Neural cell (in vitro differentiated cells): Measurements from ENCODE around the gene NEK10. TPM values are rescaled to one million over a fixed set of nuclear protein-coding genes. Genes with fewer than 3 reads are reported as not detected.

ENCODE experiments used
- H2AFZ ChIP-seq: fragments of 200-600, 300-800 bp; sonication (generic), shearing (Covaris generic); 2 replicates; pipeline ENCODE4 v1.6.0; 2014; ENCODE audit warnings: low read depth, mild to moderate bottlenecking, antibody characterized with exemption, low read length, moderate library complexity
- H3F3A ChIP-seq: fragments of 200-600 bp; shearing (Covaris generic); 2 replicates; pipeline ENCODE4 v1.6.1; 2016; ENCODE audit warnings: mild to moderate bottlenecking, moderate library complexity, mixed read lengths, antibody characterized with exemption, low read length; ENCODE audit not compliant: insufficient read depth, poor library complexity, severe bottlenecking
- H3K27ac ChIP-seq: fragments of 200-600, 300-800 bp; sonication (generic), shearing (Covaris generic); 2 replicates; pipeline ENCODE4 v1.5.1; 2014; ENCODE audit warnings: mild to moderate bottlenecking, low read length, moderate library complexity
- H3K27me3 ChIP-seq: fragments of 300-800, 200-600 bp; sonication (generic), shearing (Covaris generic); 2 replicates; pipeline ENCODE4 v1.6.0; 2014; ENCODE audit warnings: mild to moderate bottlenecking, low read depth, low read length, moderate library complexity; ENCODE audit not compliant: insufficient read depth
- H3K36me3 ChIP-seq: fragments of 300-800, 200-600 bp; sonication (generic), shearing (Covaris generic); 2 replicates; pipeline ENCODE4 v1.5.1; 2014; ENCODE audit warnings: mild to moderate bottlenecking, antibody characterized with exemption, low read length, moderate library complexity; ENCODE audit not compliant: insufficient read depth
- H3K4me2 ChIP-seq: fragments of 300-800, 200-600 bp; sonication (generic), shearing (Covaris generic); 2 replicates; pipeline ENCODE4 v1.6.0; 2014; ENCODE audit warnings: mild to moderate bottlenecking, low read length
- H3K4me3 ChIP-seq: fragments of 300-800, 200-600 bp; sonication (generic), shearing (Covaris generic); 2 replicates; pipeline ENCODE4 v1.5.1; 2014; ENCODE audit warnings: mild to moderate bottlenecking, low read length, moderate library complexity
- H3K79me2 ChIP-seq: fragments of 200-600 bp; shearing (Covaris generic); replicated peaks from 2 replicates; pipeline ENCODE4 v1.6.0; 2014; ENCODE audit warnings: mild to moderate bottlenecking, low read length, moderate library complexity; ENCODE audit not compliant: insufficient read depth
- H3K9ac ChIP-seq: fragments of 300-800, 200-600 bp; sonication (generic), shearing (Covaris generic); 2 replicates; pipeline ENCODE4 v1.6.1; 2016; ENCODE audit warnings: mild to moderate bottlenecking, low read length, mixed read lengths
- H3K9me2 ChIP-seq: fragments of 200-600 bp; shearing (Covaris generic); 2 replicates; pipeline ENCODE4 v1.6.1; 2016; ENCODE audit warnings: mild to moderate bottlenecking, low read length, mixed read lengths; ENCODE audit not compliant: insufficient read depth
- H3K9me3 ChIP-seq: fragments of 200-600, 300-800 bp; sonication (generic), shearing (Covaris generic); 2 replicates; pipeline ENCODE4 v1.6.1; 2016; ENCODE audit warnings: mild to moderate bottlenecking, mixed run types, low read length, moderate library complexity, mixed read lengths
- H4K20me1 ChIP-seq: fragments of 200-600 bp; shearing (Covaris generic); 2 replicates; pipeline ENCODE4 v1.6.1; 2016; ENCODE audit warnings: mild to moderate bottlenecking, mixed run types; ENCODE audit not compliant: insufficient read depth
- CTCF ChIP-seq: fragments of 450-650 bp; IDR thresholded peaks from 2 replicates; pipeline ENCODE4 v1.5.1; 2014; ENCODE audit warnings: antibody characterized with exemption, mild to moderate bottlenecking, moderate library complexity; ENCODE audit not compliant: poor library complexity, severe bottlenecking
- EP300 ChIP-seq: fragments of 450-650 bp; conservative IDR thresholded peaks from 2 replicates; pipeline ENCODE4 v1.6.1; 2014; ENCODE audit warnings: antibody characterized with exemption, mild to moderate bottlenecking, moderate library complexity; ENCODE audit not compliant: poor library complexity, severe bottlenecking
- EZH2 ChIP-seq: fragments of 200-600, 300-800 bp; shearing (Covaris generic), sonication (generic); IDR thresholded peaks from 2 replicates; pipeline ENCODE4 v1.6.1; 2014; ENCODE audit warnings: antibody characterized with exemption, low read length, borderline replicate concordance, mild to moderate bottlenecking; ENCODE audit not compliant: insufficient read depth, poor library complexity, severe bottlenecking
- MXI1 ChIP-seq: fragments of 450-650 bp; conservative IDR thresholded peaks from 2 replicates; pipeline ENCODE4 v1.6.1; 2014; ENCODE audit warnings: antibody characterized with exemption, mild to moderate bottlenecking; ENCODE audit not compliant: poor library complexity, severe bottlenecking
- POLR2AphosphoS5 ChIP-seq: IDR thresholded peaks from 2 replicates; pipeline ENCODE4 v1.6.1; 2012
- RAD21 ChIP-seq: fragments of 450-650 bp; conservative IDR thresholded peaks from 2 replicates; pipeline ENCODE4 v1.6.1; 2014; ENCODE audit warnings: antibody characterized with exemption, mild to moderate bottlenecking, moderate library complexity
- SMC3 ChIP-seq: fragments of 450-650 bp; conservative IDR thresholded peaks from 2 replicates; pipeline ENCODE4 v1.6.1; 2014; ENCODE audit warnings: antibody characterized with exemption, mild to moderate bottlenecking, moderate library complexity; ENCODE audit not compliant: poor library complexity
- TAF1 ChIP-seq: IDR thresholded peaks from 2 replicates; pipeline ENCODE4 v1.6.1; 2012; ENCODE audit warnings: low read depth
- polyA plus RNA-seq: library from polyadenylated mRNA; depleted of rRNA; stranded (reverse); fragments of >200 nt; gene quantifications from 2 replicates; pipeline ENCODE4 v1.2.3, GENCODE V29; 2014
- TF ChIP-seq, protein P1 (sequence below): IDR thresholded peaks from 2 replicates; pipeline ENCODE4 v1.6.1; 2012; ENCODE audit warnings: borderline replicate concordance

NEK10 gene
- polyA plus RNA-seq, 1 donor from 2014 or later: 17.6 TPM

- Histone ChIP-seq H3K4me3 (no peak overlapping the region), H4K20me1 (no peaks in the 10 kb centered on the region), H3K27ac (no peak overlapping the region), H3K79me2 (no peaks in the 10 kb centered on the region), H3K9me3 (no peaks in the 10 kb centered on the region), H3K9ac (no peak overlapping the region), H3K36me3 (no peaks in the 10 kb centered on the region), H3K4me2 (no peak overlapping the region), H3F3A (no peaks in the 10 kb centered on the region), H2AFZ (no peak overlapping the region), H3K9me2 (no peaks in the 10 kb centered on the region), H3K27me3 (no peaks in the 10 kb centered on the region)
- no peak for TF ChIP-seq TAF1
- TF ChIP-seq MXI1: no peak
- TF ChIP-seq, protein P1, sequence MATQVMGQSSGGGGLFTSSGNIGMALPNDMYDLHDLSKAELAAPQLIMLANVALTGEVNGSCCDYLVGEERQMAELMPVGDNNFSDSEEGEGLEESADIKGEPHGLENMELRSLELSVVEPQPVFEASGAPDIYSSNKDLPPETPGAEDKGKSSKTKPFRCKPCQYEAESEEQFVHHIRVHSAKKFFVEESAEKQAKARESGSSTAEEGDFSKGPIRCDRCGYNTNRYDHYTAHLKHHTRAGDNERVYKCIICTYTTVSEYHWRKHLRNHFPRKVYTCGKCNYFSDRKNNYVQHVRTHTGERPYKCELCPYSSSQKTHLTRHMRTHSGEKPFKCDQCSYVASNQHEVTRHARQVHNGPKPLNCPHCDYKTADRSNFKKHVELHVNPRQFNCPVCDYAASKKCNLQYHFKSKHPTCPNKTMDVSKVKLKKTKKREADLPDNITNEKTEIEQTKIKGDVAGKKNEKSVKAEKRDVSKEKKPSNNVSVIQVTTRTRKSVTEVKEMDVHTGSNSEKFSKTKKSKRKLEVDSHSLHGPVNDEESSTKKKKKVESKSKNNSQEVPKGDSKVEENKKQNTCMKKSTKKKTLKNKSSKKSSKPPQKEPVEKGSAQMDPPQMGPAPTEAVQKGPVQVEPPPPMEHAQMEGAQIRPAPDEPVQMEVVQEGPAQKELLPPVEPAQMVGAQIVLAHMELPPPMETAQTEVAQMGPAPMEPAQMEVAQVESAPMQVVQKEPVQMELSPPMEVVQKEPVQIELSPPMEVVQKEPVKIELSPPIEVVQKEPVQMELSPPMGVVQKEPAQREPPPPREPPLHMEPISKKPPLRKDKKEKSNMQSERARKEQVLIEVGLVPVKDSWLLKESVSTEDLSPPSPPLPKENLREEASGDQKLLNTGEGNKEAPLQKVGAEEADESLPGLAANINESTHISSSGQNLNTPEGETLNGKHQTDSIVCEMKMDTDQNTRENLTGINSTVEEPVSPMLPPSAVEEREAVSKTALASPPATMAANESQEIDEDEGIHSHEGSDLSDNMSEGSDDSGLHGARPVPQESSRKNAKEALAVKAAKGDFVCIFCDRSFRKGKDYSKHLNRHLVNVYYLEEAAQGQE: no peak
- no peak for TF ChIP-seq SMC3
- no peak for TF ChIP-seq CTCF
- TF ChIP-seq EZH2: no peak
- no peak for TF ChIP-seq POLR2AphosphoS5
- no peak for TF ChIP-seq EP300
- TF ChIP-seq RAD21: no peak
Observed at GRCh38 chr3:27326629-27327545, 42.3 kb downstream of the NEK10 start.

- no peaks in the 10 kb centered on the region for H3K27me3 ChIP-seq
Observed at GRCh38 chr3:27326202-27326601, 43.0 kb downstream of the NEK10 start.

More at GRCh38 chr3:27326202-27326601, 43.0 kb downstream of the NEK10 start:
- no peaks in the 10 kb centered on the region for H4K20me1 ChIP-seq
- H2AFZ ChIP-seq: no peak overlapping the region
- TF ChIP-seq RAD21 (no peak), POLR2AphosphoS5 (no peak), TAF1 (no peak), EZH2 (no peak), CTCF (no peak), SMC3 (no peak), EP300 (no peak), MXI1 (no peak)
- TF ChIP-seq, protein P1: no peak
- H3K4me2 ChIP-seq: no peak overlapping the region
- no peaks in the 10 kb centered on the region for H3K79me2 ChIP-seq
- H3K27ac ChIP-seq: no peak overlapping the region
- H3K9ac ChIP-seq: no peak overlapping the region
- H3K4me3 ChIP-seq: no peak overlapping the region
- H3K36me3 ChIP-seq: no peaks in the 10 kb centered on the region
- no peaks in the 10 kb centered on the region for H3F3A ChIP-seq
- no peaks in the 10 kb centered on the region for H3K9me3 ChIP-seq
- H3K9me2 ChIP-seq: no peaks in the 10 kb centered on the region
